Urothelium cell line (cell line): ENCODE measurements around the gene RGS3.
"Not testable (repeated sequence)": the region's sequence is repeated elsewhere in the genome, so short reads cannot be mapped to it uniquely, and the experiment has no call there.

Experiments used
- DNase-seq: peaks from one replicate; pipeline ENCODE4 v3.0.0; 2011; ENCODE audit warnings: low spot score, mixed read lengths
- FAIRE-seq: peaks from 2 replicates; lab custom pipeline; 2011; peaks lifted over from hg19 to GRCh38; lab: Jason Lieb, UNC

Gene RGS3

DNA sequence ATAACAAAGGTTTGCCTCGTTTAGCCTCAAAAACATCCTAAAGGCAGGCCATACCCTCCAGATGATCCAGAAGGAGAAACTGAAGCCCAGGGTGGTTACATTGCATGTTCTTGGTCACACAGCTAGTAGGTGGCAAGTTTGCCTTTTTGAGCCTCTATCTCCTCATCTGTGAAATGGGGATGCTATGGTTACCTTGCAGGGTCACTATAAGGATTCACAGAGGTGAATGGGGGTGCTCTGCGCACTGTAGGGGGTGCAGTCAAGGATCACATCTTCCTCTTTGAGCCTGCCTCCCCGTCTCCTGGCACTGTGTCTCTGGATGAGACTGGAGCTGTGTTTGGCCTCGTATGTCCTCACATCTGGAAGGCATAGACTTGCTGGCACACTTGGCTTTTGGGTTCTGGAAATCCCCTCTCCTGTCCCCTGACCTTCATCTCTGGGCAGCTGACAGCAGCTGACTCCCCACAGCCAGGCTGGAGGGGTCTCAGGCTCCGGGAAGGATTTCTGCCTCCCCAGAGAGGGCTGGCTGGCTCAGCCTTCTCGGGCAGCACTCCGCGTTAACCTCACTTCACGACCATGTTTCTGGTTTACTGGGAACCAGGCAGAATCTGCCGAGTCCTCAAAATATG, 167.7 kb downstream of the RGS3 start:
- no peak for FAIRE-seq
- no peak for DNase-seq

DNA sequence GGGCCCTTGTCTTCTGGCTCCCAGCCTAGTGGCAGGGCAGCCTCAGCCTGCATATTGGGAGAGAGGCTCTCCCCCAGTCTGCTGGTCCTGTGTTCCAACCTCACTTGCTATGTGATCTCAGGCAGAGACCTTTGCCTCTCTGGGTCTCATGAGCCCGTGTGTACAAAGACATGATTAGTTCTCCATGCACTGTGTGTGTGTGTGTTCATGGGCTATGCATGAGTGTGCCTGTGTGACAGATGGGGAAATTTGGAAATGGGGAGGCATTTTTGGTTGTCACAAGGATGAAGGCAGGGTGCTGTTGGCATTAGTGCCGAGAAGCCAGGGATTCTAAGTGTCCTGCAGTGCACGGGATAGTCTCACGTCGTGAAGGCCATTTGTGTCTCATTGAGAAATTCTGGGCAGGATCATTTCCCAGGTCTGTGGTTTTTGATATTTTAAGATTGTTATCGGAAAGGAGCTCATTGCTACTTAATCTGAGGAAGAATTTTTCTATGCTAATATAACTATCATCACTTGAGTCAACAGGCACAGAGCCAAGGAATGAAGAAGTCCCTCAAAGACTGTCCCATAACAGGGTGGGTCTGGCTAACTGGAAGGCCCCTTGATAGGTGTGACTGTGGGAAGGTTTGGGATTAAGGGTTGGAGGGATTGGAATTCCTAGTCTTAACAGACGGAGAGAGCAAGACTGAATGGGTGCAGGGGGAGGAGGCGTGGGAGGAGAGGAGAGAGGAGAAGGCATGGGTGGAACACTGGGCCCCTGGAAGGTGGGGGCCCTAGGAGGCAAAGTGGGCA, 168.5 kb downstream of the RGS3 start:
- no peak for DNase-seq
- FAIRE-seq = no peak

DNA sequence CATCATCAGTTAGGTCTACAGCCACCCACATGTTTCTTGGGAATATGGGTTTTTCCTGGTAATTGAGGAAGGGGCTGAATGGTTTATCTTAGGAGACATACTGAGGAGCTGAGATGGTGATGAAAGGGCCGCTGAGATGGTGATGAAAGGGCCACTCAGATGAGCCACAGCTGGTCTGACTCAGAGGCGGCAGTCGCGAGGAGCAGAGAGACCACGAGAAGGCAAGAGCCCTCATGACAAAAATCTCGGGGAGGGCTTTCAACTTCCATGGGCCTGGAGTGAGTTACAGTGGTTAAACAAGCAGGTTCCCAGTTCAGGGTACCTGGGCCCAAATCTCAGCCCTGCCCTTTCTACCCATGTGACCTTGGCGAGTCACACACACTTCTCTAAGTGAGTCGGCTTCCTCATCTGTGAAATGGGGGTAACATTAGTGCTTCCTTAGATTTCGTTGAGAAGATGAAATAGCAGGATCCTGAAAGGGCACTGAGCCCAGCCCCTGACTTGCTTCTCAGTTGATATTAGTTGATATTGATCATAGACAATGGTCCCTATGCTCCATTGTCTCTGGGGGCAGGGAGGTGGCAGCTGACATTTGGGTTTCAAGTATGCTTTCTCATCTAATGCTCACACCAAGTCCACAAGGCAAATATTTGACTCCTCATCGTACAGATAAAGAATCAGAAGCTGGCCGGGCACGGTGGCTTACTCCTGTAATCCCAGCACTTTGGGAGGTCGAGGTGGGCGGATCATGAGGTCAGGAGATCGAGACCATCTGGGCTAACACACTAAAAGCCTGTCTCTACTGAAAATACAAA, 169.5 kb downstream of the RGS3 start:
- no peak for DNase-seq
- no peak for FAIRE-seq

DNA sequence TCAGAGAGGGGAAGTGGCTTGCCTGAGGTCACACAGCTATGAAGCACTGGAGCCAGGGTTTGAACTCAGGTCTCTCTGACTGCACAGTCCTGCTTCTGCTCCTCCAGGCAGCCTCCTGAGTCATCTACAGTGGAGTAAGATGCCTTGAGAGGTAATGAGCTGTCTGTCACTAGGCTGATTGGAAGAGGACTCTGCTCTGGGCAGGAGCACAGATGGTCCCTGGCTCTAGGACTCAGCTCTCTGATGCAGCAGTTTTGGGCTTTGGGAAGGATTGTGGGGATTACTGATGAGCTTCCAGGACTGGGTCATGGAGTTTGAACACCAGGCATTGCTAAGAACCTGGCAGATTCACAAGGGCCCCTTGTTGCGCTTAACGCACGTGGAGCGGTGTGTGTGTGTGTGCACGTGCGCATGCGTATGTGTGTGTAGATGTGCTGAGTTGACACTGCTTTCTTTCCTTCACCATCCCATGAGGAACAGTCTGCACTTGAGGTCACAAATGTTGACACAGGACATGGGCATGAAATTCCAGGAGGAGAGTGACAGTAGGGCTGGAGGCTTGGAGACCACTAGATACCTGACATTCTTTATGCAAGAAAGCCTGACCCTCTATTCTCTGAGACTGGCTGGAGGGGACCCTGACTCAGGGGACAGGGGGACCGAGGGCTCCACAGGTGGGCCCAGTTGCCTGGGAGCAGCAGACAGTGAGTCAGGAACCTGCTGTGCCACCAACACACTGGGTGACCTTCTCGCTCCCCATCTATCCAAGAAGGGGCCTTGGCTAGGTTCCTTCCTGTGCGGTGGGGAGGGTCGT, 170.5 kb downstream of the RGS3 start:
- DNase-seq (no peak), FAIRE-seq (no peak)

DNA sequence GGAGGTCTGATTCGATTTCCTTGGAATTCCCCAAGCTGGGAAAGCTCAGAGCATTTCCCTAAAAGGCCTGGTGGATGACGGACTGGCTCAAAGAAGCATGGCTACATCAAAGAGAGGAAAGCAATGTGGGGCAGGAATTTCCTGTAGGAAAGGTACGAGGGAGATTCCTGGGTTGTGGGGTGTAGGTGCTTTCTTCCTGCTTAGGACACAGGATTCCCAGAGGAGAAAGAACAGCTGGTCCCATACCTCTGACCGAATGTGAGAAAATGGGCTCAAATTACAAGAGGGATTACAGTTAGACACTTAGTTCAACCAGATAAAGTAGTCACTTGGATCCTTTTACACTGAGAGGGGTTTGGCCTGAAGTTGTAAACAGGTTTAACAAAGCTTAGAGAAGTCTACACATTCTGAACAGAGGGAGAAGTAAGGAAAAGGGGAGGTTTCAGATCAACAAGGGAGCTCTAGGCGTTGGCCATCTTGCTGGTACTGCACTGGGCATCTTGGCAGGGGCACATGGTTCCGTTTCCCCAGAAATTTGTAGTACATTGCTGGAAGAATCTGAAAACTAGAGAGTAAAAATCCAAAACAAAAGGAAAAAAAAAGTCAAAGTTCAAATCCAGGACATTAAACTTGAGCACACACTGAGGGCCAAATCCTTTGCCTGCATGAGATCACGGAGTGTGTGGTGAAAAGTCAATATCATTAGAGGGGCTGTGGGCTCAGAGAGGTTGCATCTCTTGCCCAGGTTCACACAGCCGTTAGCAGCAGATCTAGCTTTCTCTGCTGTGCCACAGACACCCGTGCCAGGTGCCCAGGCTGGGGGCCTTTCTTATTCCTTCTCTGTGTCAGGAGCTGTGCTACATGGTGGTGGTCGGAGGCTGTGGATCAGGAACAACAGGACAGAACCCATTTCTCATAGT, 171.3 kb downstream of the RGS3 start:
- DNase-seq (no peak), FAIRE-seq (no peak)

DNA sequence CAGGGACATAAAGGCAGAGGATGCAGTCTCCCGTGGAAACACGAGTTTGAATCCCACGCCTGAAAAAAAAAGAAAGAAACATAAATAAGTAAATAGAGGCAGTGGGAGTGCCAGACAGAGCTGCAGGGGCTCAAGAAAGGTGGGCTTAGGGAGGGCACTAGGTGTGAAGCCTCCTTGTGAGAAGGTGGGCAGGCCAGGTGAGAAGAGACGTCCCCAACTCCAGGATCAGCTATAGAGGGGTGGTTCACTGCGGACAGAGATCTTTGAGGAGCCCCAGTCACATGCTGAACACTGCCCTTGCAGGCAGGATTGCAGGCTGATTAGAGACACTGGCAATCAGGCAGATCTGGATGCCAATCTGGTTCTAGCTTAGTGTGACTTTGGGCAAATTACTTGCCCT, 172.1 kb downstream of the RGS3 start:
- no peak for FAIRE-seq
- DNase-seq = no peak

DNA sequence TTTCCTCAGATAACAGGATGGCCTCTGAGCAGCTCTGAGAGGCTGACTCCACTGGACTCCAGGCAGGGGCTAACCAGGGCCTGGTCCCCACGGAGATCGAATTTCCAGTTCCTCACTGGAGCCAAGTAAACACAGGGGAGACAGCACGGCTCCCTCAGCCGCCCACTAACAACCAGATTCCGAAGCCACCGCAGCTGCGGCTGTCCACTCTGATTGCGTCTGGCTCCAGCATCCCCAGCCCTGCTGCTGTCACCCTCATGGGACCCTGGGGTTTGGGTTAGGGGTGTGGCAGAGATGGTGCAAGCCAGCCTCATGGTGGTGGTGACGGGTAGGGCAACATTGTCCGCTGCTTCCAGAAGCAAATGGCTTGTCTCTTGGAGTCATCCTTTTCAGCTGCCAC, 172.6 kb downstream of the RGS3 start:
- DNase-seq (no peak), FAIRE-seq (no peak)

DNA sequence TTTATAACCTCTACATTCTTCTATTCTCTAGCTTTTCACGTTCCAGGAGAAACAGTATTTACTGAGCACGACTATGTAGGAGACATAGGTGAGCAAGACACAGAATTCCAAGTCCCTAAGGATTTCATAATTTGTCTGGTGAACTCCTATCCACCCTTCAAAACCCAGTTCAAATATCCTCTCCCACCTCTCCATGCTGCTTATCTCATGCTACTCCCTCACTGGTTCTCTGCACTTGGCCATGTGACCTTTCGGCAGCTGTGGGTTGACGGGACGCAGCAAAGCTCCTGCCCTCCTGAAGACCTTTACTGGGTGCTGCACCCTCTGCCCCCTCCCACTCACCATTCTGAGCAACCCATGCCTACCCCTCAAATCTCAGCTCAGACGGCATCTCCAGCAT, 173.2 kb downstream of the RGS3 start:
- DNase-seq (no peak), FAIRE-seq (no peak)

DNA sequence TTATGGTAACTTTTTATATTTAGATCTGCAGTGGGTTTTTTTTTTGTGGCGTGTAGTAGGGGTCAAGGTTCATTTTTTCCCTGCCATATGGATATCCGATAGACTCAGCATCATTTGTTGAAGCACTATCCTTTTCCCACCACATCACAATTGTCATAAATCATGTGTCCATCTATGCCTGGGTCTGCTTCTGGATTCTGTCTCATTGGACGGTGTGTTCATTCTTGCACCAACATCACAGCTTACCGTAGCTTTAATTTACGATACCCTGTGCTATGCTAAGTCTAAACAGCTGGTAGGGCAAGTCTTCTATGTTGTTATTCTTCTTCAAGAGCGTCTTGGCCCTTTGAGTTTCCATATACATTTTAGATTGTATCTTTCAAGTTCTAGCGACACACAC, 175.0 kb downstream of the RGS3 start:
- FAIRE-seq (no peak), DNase-seq (no peak)

DNA sequence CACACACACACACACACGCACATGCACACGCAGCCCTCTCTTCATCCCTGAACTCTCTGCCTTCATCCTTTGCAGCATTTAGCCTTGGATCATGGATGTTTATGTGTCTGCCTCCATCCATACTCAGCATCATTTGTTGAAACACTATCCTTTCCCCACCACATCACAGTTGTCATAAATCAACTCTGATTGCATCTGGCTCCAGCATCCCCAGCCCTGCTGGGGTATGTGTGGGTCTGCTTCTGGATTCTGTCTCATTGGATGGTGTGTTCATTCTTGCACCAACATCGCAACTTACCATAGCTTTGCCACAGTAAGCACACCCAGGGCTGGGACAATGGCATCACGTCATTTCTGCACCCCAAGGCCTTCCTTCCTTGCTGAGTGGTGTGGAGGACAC, 175.4 kb downstream of the RGS3 start:
- FAIRE-seq (no peak), DNase-seq (no peak)

DNA sequence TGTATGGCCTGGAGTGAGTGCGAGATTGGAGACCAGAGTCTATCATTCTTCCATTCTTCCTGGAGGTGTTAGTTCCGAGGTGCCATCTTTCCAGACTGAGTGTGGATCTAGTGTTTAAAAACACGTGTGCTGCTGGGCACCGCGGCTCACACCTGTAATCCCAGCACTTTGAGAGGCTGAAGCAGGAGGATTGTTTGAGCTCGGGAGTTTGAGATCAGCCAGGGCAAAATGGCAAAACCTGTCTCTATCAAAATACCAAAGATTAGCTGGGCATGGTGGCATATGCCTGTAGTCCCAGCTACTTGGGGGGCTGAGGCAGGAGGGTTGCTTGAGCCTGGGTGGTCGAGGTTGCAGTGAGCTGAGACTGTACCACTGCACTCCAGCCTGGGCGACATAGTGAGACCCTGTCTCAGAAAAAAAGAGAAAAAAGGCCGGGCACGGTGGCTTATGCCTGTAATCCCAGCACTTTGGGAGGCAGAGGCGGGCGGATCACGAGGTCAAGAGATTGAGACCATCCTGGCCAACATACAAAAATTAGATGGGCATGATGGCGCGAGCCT, 176.0 kb downstream of the RGS3 start:
- DNase-seq, FAIRE-seq: not testable (repeated sequence)

DNA sequence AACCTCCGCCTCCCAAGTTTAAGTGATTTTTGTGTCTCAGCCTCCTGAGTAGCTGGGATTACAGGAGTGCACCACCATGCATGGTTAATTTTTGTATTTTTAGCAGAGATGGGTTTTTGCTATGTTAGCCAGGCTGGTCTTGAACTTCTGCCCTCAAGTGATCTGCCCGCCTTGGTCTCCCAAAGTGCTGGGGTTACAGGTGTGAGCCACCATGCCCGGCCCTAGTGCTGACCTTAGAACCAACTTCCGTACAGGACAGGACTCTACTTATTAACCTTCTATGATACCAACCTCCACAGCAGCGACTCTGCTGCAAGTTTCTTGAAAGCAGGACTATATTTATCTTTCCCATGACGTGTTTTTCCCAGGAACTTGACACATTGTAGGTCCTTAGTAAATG, 176.9 kb downstream of the RGS3 start:
- no peak for FAIRE-seq
- no peak for DNase-seq

DNA sequence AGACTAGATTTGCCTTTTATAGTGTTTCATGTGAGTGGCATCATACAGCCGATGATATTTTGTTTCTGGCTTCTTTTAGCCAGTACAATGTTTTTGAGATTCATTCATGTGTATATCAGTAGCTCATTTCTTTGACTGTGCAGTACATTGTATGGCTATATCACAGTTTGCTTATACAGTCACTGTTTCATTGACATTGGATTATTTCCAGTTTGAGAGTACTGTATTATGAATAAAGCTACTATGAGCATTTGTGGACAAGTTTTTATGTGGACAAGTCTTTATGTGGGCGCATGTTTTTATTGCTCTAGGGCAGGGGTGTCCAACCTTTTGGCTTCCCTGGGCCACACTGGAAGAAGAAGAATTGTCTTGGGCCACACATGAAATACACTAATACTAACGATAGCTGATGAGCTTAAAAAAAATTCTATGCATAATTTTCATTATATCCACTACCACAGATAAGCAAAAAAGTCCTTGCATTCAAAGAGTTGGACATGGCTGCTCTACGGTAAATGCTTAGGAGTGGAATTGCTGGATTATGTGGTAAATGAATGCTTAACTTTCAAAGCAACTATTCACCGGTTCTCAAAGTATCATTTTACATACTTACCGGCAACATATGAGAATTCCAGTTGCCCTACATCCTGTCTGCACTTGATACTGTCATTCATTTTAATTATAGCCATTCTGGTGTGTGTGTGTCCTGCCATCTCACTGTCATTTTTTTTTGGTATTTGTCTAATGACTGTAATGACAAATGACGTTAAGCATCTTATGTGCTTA, 177.8 kb downstream of the RGS3 start:
- FAIRE-seq (no peak), DNase-seq (no peak)

DNA sequence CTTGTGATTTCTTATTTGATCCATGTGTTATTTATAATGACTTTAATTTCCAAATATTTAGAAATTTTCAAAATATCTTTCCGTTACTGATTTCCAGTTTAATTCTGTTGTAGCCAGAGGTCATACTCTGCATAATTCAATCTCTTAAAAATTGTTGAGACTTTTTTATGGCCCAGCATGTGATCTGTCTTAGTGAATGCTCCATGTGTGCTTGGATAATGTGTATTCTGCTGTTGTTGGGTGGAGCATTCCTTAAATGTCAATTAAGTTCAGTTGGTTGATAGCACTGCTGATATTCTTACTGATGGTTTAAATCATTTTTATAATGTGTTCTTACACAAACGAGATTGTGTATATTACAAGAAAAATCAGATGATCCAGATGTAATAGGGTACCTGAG, 180.8 kb downstream of the RGS3 start:
- DNase-seq (no peak), FAIRE-seq (no peak)

DNA sequence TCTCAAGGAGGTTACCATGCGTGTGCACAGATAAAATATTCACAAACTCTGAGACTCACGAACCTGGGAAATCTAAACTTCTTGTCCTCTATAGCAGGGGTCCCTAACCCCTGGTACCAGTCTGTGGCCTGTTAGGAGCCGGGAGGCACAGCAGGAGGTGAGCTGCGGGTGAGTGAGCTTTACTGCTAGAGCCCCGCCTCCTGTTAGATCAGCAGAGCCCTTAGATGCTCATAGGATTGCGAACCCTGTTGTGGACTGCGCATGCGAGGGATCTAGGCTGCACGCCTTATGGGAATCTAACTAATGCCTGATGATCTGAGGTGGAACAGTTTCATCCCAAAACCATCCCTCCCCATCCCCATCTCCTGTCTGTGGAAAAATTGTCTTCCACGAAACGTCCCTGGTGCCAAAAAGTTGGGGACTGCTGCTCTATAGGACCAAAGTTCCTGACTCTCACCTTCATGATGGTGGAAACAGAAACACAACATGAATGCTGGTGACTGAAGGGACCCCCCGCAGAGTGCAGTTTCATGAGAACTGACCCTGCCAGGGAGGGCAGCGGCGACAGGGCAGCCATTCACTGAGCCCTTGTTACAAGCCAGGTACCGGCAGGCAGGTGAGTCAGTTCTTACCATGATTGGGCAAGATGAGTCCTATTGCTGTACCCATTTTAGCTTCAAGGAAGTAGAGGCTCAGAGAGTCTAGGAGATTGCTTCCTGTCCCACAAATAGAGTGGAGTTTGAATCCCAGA, 181.9 kb downstream of the RGS3 start:
- no peak for DNase-seq
- FAIRE-seq = no peak

DNA sequence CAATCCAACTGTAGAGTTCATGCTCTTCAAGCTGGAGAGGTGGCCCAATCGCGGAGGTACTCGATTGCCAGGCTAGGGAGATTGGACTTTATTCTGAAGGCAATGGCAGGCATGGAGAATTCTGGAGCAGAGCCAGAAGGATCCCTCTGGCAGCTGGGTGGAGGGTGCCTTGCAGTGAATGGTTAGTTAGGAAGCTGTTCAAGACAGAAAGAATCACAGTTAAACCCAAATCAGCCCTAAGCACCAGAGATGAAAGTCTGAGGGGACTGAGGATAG, 182.4 kb downstream of the RGS3 start:
- FAIRE-seq (no peak), DNase-seq (no peak)

DNA sequence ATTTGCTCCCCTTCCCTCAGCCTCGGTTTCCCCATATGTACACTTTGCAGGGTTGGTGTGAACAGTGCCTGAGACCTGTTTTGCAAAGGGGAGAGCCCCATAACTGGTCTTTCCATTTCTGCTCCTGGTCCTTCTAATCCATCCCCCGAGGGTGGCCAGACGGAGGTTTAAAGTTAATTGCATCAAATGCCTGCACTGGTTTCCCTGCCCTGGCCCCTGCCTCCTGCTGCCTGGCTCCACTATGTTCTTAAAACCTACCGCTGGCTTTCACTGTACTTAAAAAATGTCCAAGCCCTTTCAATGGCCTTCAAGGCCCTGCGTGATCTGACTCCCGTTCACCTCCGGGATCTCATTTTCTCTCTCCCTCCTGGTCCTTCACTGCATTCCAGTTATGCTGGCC, 183.0 kb downstream of the RGS3 start:
- FAIRE-seq = no peak
- no peak for DNase-seq
